ENCODE results near the gene ATP11C.

DNA sequence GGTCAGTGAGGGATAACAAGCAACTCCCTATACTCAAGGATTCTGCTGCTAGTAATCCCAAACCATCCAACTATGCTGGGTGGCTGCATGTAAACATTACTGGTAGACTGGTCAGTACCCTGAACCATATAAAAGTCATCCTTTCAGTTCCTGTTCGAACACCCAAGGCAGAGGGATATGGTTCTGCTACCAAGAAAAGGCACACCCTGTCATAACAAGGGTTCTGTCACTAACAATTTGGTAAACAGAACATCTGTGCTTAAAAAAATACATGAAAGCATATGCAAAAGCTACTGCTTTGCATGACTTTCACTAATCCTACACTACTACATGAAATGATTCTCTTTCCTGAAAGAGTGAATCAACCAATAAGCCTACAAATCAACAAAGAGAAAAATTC, 148.0 kb downstream of the ATP11C start:
- TF ChIP-seq SMAD4 (CRISPR knock-in tag; IDR thresholded peaks at IDR 0.05) (no peak), ESRRA (CRISPR knock-in tag; IDR thresholded peaks at IDR 0.05; ENCODE audit: borderline replicate concordance) (no peak)

All from WTC11 (cell line).